SW 1271 (cell line): ENCODE data around the gene NGEF.

Source experiments
- DNase-seq, 2 experiments: peaks; one replicate each; lab custom pipeline; 2025; lab: John Stamatoyannopoulos, UW

Gene NGEF

DNA sequence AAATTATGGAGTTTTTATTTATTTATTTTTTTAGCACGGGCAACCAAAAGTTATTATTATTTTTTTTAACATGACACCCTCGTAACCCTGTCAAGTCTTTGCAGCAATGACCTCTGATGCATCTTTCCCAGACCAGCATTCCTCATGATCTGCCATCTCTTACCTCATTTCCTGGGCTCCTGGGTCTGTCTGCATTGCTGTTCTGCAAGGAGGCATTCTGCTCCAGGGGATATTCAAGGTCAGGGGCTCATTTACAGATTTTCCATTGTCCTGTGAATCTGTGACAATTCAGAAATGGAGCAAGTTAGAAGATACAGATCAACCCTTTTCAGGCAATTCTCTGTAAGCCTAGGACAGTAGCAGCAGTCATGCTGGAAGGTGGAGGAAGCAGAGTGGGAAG is 43.0 kb downstream of the NGEF start:
- no peak for DNase-seq

DNA sequence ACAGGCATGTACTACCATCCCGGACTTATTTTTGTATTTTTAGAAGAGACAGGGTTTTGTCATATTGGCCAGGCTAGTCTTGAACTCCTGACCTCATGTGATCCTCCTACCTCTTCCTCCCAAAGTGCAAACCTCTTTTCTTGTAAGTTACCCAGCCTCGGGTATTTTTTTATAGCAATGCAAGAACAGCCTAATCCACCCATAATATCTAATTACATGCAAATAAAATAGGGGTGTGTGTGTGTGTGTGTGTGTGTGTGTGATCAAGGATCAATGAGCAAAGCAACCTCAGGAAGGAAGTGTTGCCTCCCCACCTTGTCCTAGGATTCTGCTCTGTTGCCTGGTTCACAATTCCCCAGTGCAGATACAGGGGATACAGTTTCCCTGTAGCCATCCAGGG is 45.6 kb downstream of the NGEF start:
- no peak for DNase-seq

DNA sequence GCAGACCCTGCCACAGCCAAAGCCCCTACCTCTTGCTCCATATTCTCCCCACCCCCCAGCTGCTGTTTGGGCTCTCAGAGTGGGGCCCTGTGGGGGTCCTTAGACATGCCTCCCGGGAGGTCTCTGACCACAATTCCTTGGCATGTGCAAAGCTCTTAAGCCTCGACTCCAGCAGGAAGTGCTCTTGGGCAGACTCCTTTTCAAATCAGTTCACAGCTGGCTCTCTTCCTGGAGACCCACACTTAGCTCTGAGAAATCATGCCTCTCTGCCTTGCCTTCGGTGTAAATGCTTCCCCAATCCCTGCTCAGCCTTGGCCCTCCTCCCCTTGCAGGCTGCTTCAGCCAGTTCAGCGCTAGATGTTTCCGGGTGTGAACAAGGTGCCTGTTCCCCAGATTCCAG is 46.9 kb downstream of the NGEF start:
- DNase-seq = no peak

DNA sequence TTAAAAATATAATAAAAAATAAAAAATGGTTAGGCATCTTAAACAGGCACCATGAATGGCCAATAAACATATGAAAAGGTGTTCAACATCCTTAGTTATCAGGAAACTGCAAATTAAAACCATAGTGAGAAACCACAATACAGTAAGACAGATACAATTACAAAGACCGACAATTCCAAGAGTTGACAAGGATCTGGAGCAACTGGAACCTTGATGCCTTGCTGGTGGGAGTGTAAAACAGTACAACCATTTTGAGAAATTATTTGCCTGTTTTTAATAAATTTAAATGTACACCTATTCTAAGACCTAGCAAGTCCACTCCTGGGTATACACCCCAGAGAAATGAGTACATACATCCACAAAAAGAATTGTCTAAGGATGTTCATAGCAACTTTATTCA is 49.1 kb downstream of the NGEF start:
- no peak for DNase-seq

DNA sequence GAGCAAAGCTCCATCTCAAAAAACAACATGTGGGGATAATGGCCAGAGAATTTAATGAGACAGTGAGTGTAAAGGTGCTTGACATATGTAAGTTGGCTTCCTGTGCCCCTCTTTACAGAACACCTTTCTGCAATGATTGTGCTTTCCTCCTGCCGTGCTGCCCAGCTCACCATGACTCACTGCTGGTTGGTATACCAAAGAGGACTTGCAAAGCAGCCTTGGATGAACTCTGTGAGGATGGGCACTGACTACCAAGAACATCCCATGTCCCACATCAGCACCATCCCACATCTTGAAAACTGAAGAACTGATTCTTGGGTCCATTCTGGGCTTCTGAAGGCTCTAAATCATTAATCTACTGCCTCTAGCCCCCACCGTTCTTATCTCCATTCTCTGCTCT is 52.2 kb downstream of the NGEF start:
- no peak for DNase-seq

DNA sequence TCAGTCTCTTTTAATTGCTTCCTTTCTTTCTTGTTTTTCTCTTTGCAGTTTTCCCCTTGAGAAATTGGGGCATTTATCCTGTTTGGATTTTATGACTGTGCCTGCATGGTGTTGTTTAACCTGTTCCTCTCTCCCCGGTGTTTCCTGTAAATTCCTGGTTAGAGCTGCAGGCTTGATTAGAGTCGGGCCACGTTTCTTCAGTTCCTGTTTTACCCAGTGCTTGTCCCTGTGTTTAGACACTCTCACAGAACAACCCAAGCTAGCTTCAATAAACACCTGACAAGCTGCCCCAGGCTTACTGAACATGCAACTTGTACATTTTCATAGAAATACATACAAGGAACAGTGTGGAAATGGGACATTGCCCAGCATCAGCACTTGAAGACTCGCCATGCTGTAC is 53.9 kb downstream of the NGEF start:
- no peak for DNase-seq

DNA sequence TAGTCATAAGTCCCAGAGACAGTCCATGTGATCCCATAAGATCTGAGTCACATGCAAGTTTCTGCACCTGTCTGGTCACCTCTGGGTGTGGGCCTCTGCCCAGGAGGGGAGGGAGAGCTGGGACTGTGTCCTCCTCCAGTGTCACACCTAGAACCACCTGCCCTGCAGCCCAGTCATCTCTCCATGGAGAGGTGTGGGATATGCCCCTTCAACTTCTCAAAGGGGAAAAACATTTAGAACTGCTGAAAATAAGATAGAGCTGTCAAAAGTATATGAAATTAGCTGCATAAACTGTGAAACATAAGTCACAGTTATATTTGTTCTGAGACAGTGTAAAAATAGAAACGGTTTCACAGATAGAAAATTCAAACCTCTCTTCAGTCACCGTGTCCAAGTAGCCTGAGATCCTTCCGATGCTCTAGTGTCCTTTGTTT is 55.4 kb downstream of the NGEF start:
- DNase-seq = no peak

DNA sequence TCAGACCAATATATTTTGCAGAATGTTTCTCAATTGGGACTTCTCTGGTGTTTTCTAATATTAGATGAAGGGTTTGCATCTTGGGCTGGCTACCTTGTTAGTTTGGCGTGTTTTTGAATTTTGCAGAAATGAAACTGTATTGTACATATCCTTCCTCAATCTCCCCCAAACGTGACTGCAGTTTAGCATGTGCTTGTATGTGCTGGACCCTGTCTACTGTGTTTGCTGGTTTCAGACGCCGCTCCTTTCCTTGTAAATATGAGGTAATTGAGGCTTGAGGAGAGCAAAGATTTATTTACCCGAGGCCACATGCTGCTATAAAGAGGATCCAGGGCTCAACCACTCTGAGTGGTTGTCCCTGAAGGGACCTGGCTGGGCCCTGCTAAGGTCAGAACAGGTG is 57.2 kb downstream of the NGEF start:
- DNase-seq = no peak

DNA sequence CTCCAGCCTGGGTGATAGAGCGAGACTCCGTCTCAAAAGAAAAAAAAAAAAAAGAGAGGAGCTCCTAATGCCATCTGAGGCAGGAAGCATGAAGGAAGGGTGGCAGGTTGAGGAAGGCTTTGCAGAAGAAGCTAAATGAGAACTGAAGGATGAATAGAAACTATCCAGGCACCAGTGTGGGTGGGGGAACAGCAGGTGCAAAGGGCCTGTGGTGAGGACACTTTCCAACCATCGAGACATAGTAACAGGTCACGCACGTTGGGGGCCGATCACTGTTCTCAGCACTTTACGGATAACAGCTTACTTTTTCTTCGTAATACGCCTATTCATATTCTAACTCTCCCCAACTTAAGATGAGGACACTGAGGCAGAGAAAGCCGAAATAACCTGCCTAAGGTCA is 58.4 kb downstream of the NGEF start:
- no peak for DNase-seq

DNA sequence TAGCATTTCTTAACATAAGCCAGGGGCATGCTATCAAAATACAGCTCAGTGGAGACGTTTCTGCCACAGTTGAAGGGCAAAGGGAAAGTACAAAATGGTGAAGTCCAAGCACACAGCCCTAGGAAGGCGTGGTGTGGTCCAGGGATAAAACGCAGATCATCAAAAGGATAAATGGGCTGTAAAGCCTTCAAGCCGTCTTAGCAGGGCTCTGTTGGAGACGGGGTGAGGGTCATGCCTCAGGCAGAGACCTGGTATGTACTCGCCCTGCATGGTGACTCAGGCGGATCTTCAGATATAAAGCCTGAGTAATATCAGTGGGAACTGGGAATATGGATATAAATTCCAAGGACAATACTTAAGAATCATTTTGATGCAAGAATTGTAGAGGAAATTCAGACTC is 61.2 kb downstream of the NGEF start:
- no peak for DNase-seq

DNA sequence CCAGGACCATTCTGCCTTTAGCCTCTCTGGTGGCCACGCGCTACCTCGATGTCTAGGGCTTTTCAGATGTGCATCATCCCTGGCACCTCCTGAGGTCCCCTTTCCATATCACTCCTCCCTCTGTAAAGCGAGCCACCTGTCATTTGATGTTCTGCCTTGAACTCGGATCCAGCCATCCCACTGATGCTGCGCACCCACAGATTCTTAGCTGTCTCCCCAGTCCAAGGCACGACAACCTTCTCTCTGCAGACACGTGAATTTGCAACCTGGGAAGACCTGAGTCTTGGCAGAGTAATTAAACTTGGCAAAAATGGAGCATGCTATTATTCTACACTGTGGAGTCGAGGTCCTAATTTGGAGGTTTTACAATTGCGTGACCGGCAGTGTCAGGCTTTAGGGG is 61.9 kb downstream of the NGEF start:
- no peak for DNase-seq

DNA sequence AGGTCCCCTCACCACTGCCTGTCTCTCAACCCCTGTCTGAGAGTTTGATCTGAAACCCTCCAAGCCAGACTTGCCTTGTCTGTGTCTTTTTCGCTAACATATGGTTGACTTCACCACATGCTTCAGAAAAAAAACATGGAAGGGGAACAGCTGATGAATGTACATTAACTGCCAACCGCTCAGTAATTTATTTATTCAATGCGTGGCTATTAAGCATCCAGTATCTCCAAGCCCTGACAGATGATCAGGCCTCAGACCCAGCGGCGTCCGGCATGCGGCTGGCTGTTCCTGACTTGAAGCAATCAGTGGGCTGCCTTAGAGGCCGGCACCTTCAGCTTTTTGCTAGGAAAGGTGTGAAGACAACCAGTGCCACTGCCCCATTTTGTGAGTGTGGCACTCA is 62.3 kb downstream of the NGEF start:
- no peak for DNase-seq

DNA sequence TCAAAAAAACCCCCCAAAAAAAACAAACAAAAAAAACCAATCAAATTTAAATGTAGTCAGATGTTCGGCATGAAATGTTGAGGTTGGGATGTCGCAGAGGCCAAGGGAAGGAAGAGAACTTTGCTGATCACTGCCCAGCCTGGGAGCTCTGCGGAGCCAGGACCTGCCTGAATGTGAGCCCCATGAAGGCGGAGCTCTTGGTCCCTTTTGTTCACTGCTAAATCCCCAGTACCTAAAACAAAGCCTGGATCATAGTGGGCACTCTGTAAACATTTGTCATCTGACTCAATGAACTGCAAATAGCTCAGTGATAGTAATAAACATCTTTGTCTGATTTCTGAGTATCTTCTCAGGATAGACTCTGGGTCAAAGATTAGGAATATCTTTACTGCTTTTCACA is 64.0 kb downstream of the NGEF start:
- DNase-seq = no peak

DNA sequence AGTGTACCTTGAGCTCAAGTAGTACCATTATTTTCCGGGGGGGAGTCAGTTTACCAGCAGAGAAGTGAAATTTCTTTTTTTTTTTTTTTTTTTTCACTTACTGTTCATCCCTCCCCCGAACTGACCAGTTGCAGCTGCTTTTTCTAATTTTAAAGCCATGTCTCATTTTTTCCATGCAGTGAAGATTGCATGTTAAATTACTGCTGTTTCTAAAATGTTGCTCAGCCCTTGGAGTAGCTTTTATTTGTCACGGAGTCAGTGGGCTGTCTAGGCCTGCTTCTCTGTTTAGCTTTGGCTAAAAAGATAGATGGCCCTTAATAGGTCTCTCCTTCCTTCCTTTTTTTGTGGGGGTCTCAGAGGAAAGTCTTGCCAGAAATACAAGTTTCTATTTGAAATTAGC is 70.2 kb downstream of the NGEF start:
- no peak for DNase-seq

DNA sequence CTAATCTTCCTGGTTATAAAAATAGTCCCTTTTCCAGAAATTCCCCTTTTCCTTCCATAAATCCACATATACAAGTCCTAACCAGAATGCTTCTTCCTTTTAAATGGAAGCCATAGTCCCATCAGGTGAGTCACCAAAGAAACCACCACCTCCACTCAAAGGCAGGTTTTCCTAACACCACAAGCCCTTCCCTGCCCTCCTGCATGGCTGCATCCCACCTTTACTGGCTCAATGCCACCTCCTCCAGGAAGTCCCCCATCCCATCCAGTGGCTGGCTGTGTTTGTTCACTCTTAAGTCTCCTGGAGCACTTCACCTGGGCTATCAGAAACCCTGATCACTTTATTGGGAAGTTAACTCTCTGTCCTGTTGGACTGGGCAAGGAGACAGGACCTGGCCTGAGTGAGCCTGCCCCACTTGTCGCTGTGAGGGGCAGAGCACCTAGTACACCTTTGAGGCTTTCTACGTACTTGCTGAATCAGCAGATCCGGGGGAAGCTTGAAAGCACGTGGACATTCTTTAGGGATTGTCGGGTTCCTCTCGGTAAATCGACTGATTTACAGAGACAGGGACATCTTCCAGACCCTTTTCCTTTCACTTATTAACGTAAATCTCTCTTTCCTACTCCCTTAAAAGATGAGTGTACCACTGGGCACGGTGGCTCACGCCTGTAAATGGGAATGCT is 71.0 kb downstream of the NGEF start:
- no peak for DNase-seq

DNA sequence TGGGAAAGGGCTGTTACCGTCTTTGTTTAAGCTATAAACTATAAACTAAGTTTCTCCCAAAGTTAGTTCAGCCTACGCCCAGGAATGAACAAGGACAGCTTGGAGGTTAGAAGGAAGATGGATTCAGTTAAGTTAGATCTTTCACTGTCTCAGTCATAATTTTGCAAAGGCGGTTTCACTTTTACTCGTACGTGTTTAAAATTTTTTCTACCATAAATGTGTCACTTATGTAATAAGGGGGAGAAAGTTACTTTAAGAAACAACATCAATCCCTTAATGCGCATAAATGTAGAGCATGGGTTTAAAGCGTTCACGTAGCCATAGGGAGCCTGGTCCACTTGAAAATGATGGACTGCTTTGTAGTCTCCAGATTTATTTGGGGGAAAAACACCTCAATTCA is 71.7 kb downstream of the NGEF start:
- no peak for DNase-seq

DNA sequence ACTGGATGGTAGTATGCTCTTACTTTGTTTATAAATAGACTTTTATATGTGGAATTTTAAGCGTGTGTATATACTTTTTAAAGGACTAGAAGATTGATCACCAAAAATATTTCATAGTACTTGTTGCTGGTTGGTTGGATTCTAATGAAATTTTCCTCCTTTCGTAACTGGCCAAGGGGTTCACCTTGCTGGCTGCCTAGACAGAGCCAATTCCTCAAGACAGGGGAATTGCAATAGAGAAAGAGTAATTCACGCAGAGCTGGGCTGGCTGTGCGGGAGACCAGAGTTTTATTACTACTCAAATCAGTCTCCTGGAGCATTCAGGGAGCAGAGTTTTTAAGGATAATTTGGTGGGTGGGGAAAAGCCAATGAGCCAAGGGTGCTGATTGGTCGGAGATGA is 72.3 kb downstream of the NGEF start:
- no peak for DNase-seq

DNA sequence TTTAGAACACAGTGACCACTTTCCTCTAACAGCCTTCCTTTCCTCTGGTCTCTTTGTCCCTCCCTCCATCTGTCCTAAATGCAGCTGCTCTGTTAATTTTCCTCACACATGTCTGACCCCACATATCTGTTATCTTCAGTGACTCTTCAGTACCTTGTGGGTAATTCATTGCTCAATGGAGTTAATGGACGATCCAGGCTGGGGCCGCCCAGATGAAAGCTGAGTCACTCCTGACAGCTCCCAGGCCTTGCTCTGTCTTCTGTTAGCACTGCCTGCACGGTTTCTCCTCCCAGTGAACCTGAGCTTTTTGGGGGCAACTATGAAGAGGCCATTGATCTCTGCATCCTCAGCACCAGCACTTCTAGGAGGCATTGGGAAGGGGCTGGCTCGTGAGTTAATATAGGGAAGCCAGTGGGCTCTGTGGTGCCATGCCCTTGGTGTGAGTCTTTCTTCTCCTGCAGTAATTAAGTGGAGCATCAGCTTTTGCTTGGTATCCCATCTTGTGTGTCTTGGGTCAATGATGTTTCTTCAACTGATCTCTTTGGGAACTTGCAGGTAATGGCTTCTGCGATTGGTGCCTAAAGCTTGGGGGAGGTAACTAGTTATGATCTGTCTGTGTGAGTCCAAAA is 75.7 kb downstream of the NGEF start:
- no peak for DNase-seq

DNA sequence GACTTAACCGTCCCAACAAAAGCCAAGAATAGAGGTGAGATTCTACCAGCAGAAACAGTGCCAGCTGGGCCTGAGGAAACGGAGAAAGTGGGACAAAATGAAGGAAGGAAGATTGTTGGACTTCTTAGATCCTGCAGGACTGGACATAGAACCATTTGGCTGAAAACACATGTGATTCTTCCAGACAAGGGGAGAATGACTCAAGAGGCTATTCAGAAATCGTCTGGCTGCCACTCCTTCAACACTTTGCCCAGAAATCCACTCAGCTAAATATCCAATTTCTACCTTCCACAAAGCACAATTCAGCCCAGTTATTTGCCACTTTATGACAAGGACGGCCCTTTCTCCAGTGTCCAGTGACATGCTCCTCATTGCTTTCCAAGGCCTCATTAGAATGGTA is 81.4 kb downstream of the NGEF start:
- no peak for DNase-seq

DNA sequence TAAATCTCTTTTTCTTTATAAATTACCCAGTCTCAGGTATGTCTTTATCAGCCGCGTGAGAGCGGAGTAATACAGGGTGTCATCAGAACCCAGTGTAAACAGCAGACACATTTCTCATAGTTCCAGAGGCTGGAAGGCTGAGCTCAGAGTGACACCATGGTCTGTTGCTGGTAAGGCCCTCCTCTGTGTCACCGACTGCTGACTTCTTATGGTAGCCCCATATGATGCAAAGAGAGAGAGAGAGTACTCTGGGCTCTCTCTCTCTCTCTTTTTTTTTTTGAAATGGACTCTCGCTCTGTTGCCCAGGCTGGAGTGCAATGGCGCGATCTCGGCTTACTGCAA is 83.0 kb downstream of the NGEF start:
- DNase-seq = no peak

DNA sequence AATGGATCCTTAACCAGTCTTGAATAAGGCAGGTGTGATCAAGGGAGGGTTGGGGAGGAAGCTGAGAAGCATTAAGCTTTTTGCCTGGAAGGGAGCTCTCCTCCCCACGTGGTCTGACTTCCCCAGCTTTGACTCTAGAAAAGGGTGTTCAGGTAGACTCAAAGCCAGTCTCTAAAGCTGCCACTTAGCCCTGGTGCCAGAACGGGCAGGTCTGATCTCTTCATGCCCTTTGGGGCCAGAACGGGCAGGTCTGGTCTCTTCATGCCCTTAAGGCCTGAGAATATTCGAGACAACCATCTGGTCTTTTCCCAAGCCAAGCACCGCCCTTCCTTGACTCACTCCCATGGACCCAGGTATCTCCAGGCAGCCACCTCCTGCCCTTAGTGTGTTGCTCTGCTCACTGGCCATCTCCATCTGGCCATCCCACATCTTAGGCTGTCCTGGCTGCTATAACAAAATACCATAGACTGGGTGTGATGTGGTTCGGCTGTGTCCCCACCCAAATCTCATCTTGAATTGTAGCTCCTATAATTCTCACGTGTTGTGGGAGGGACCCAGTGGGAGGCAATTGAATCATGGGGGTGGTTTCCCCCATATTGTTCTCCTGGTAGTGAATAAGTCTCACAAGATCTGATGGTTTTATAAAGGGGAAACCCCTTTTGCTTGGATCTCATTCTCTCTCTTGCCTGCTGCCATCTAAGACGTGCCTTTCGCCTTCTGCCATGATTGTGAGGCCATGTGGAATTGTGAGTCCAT is 83.6 kb downstream of the NGEF start:
- DNase-seq = no peak

DNA sequence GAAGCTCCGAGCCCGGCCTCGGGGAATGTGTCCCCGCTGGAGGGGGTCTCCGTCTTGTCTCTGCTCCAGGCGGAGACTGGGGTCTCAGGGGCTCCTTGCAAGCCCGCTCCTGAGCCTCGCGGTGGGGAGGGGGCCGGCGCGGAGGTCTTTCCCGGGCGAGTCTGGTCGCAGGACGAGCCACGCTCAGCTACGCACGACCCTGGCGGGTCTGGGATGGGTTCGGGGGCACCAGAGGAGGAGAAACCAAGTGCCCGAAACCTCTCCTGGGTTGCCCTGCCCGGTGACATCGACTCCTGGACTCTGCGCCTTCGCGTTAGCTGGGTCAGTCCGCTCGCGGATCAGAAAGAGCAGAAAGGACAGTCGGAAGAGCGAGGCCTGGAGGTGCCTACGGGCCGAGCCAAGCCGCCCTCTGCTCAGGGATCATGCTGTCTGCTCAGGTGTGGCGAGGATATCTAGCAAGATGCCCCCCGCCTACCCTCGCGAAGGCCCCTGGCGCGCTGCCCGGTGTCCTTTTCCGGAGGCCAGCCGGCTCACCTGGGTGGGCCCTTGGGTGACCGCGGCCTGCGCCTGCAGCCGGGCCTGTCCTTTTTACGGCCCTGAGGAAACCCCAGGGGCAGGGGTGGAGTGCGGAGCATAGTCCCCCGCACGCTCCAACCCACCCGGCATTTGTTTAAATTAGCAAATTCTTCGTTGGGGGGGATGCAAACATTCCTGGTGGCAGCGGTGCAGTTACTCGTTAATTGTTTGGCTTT is 84.3 kb downstream of the NGEF start:
- DNase-seq = no peak
